ENCODE results near the gene KIAA0040. TPM values are rescaled to one million over a fixed set of nuclear protein-coding genes. Genes with fewer than 3 reads are reported as not detected.

The KIAA0040 gene
- total RNA-seq, 1 donor from 2014 or later, result 2.4 TPM

DNA sequence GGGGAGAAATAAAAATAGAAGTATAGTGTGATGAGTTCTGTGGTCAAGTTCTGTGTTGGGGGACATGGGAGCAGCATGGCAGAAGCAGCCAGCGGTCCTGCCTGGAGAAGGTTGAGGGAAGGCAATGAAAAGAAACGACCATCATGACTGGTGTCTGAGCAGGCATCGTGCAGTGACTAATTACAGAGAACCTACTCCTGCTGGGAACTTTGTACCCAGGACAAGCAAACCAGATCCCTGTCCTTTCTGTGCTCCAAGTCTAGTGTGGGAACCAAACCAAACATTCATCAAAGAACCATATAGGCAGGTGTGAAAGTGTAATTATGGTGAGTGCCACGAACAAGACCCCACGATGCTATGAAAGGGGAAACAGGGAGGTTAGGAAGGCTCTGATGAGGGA, 25.8 kb downstream of the KIAA0040 start:
- peaks cover 28% of the 10 kb centered on the region for H3K27me3 Mint-ChIP-seq
- H3K36me3 Mint-ChIP-seq (ENCODE audit: insufficient read depth), result peaks cover 2% of the 10 kb centered on the region
- H3K9me3 Mint-ChIP-seq (ENCODE audit: low read depth), result no peaks in the 10 kb centered on the region
- H3K27ac Mint-ChIP-seq, result no peak overlapping the region
- H3K4me3 Mint-ChIP-seq (ENCODE audit: low read depth), result no peak overlapping the region
- peaks cover 21% of the 10 kb centered on the region for H3K4me1 Mint-ChIP-seq (ENCODE audit: low read depth)
- no peak for TF ChIP-seq CTCF (IDR thresholded peaks at IDR 0.05; ENCODE audit: unreplicated experiment)
- DNase-seq (ENCODE audit: low spot score, unreplicated experiment), result no peak

GRCh38 chr1:175164751-175165150, 27.8 kb downstream of the KIAA0040 start:
- Mint-ChIP-seq H3K4me3 (ENCODE audit: low read depth) (no peak overlapping the region), H3K27ac (no peak overlapping the region), H3K4me1 (ENCODE audit: low read depth) (peaks cover 17% of the 10 kb centered on the region), H3K27me3 (peaks cover 46% of the 10 kb centered on the region), H3K9me3 (ENCODE audit: low read depth) (no peaks in the 10 kb centered on the region), H3K36me3 (ENCODE audit: insufficient read depth) (peaks cover 2% of the 10 kb centered on the region)
- TF ChIP-seq CTCF (IDR thresholded peaks at IDR 0.05; ENCODE audit: unreplicated experiment), result no peak
- DNase-seq (ENCODE audit: low spot score, unreplicated experiment), result no peak

DNA sequence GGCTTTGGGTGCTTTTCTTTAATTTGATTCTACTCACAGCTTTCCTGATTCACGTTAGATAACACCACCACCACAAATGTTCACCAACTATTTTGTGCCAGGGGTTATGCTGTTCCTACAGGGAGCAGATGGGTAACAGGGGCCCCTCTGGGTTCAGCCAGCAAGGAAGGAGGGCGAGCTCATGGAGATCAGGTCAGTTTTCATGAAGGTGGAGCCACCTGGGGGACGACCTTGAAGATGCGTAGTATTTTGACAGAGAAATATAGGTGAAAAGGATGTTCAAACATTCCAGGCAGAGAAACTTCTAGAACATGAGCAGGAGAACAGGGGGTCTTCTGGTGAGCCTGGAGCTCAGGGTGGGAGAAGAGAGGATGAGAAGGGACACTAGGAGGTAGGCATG, 28.9 kb downstream of the KIAA0040 start:
- no peak overlapping the region for H3K27ac Mint-ChIP-seq
- H3K27me3 Mint-ChIP-seq, result peaks cover 52% of the 10 kb centered on the region
- TF ChIP-seq CTCF (IDR thresholded peaks at IDR 0.05; ENCODE audit: unreplicated experiment), result no peak
- H3K36me3 Mint-ChIP-seq (ENCODE audit: insufficient read depth), result peaks cover 2% of the 10 kb centered on the region
- peaks cover 10% of the 10 kb centered on the region for H3K4me1 Mint-ChIP-seq (ENCODE audit: low read depth)
- H3K9me3 Mint-ChIP-seq (ENCODE audit: low read depth), result no peaks in the 10 kb centered on the region
- no peak overlapping the region for H3K4me3 Mint-ChIP-seq (ENCODE audit: low read depth)
- no peak for DNase-seq (ENCODE audit: low spot score, unreplicated experiment)

- no peak for TF ChIP-seq CTCF (IDR thresholded peaks at IDR 0.05; ENCODE audit: unreplicated experiment)
- Mint-ChIP-seq H3K9me3 (ENCODE audit: low read depth) (no peaks in the 10 kb centered on the region), H3K4me1 (ENCODE audit: low read depth) (peaks cover 10% of the 10 kb centered on the region), H3K27me3 (peaks cover 52% of the 10 kb centered on the region), H3K36me3 (ENCODE audit: insufficient read depth) (peaks cover 2% of the 10 kb centered on the region), H3K27ac (no peak overlapping the region), H3K4me3 (ENCODE audit: low read depth) (no peak overlapping the region)
- DNase-seq (ENCODE audit: low spot score, unreplicated experiment), result no peak
Observed at GRCh38 chr1:175162955-175163354, 29.6 kb downstream of the KIAA0040 start.

DNA sequence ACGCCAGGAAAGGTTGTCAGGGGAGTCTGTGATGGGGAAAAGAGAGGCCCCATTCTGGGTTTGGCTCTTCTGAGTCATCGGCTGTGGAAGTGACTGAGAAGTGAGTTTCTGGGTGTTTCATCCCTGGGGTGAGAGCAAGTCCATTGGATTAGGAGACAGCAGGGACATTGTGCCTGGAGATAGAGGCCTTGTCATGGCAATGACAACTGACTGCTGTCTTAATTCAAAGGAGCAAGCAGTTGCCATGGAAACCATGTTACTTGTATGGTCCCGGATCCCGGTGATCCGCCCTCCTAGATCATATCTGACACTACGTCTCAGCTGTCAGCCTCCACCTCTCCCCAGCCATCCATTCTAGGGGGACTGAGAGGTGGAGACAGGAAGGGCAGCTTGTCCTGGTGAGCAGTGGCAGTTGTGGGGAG, 34.4 kb downstream of the KIAA0040 start:
- Mint-ChIP-seq H3K36me3 (ENCODE audit: insufficient read depth) (no peaks in the 10 kb centered on the region), H3K4me3 (ENCODE audit: low read depth) (no peak overlapping the region), H3K4me1 (ENCODE audit: low read depth) (peaks cover 10% of the 10 kb centered on the region), H3K27ac (no peak overlapping the region), H3K9me3 (ENCODE audit: low read depth) (no peaks in the 10 kb centered on the region), H3K27me3 (peaks cover 57% of the 10 kb centered on the region)
- DNase-seq (ENCODE audit: low spot score, unreplicated experiment), result no peak
- no peak for TF ChIP-seq CTCF (IDR thresholded peaks at IDR 0.05; ENCODE audit: unreplicated experiment)

Measured in progenitor cell of endocrine pancreas (in vitro differentiated cells).